Stimulated activated CD4-positive, alpha-beta T cell treated with anti-CD3 and anti-CD28 coated beads, Interleukin-15, amount 100 ng/mL, for 1 hour (primary cell): ENCODE measurements around the gene MTFP1.
A peak's percentile ranks its signal among the peaks of the same experiment; 100 is the strongest.
"Not testable (repeated sequence)": the region's sequence is repeated elsewhere in the genome, so short reads cannot be mapped to it uniquely, and the experiment has no call there.

ENCODE experiments used
- DNase-seq, 2 donors: peaks; one replicate each; pipeline ENCODE4 v3.0.0-alpha.2; 2020; ENCODE audit warnings: low read depth in 1 of 2, low spot score in 1 of 2

The MTFP1 gene

GRCh38 chr22:30425616-30426387 is at the start of gene MTFP1:
Gene MTFP1, plus strand, starts transcription at chr22:30425768. Its CDS starts 112 bp downstream, at chr22:30425880.
- DNase-seq, result peak; percentile 17 to 38

- DNase-seq, result no peak
Observed at GRCh38 chr22:30380011-30380410, 45.6 kb upstream of the MTFP1 start.

- DNase-seq, result no peak
Observed at GRCh38 chr22:30381264-30381663, 44.3 kb upstream of the MTFP1 start.

- DNase-seq, result no peak
Observed at GRCh38 chr22:30382340-30382739, 43.2 kb upstream of the MTFP1 start.

- no peak for DNase-seq
Observed at GRCh38 chr22:30383061-30383460, 42.5 kb upstream of the MTFP1 start.

GRCh38 chr22:30385942-30386341 is 39.6 kb upstream of the MTFP1 start:
- DNase-seq, result no peak

- no peak for DNase-seq
Observed at GRCh38 chr22:30386608-30386959, 39.0 kb upstream of the MTFP1 start.

- peak; percentile 73 to 75 for DNase-seq
Observed at GRCh38 chr22:30386960-30387827, 38.4 kb upstream of the MTFP1 start, which contains the start of gene RNF215. Gene RNF215, minus strand, starts transcription at chr22:30387411. Its CDS starts 98 bp downstream, at chr22:30387313.

GRCh38 chr22:30390974-30391691 is 34.4 kb upstream of the MTFP1 start:
- peak; percentile 57 to 71 for DNase-seq

GRCh38 chr22:30392661-30393321 is 32.8 kb upstream of the MTFP1 start:
- DNase-seq, result no peak

- no peak for DNase-seq
Observed at GRCh38 chr22:30393322-30393680, 32.3 kb upstream of the MTFP1 start.

GRCh38 chr22:30393885-30394284 is 31.7 kb upstream of the MTFP1 start:
- DNase-seq, result no peak

GRCh38 chr22:30396871-30397655 is 28.5 kb upstream of the MTFP1 start, which contains the start of gene SEC14L2:
Gene SEC14L2, plus strand, starts transcription at chr22:30397018. Its CDS starts 99 bp downstream, at chr22:30397117.
- peak; percentile 27 to 55 for DNase-seq

GRCh38 chr22:30397656-30398635 is 27.6 kb upstream of the MTFP1 start:
- DNase-seq, result no peak

- DNase-seq, result no peak
Observed at GRCh38 chr22:30398685-30399680, 26.6 kb upstream of the MTFP1 start.

- DNase-seq, result no peak
Observed at GRCh38 chr22:30399718-30400117, 25.9 kb upstream of the MTFP1 start.

- no peak for DNase-seq
Observed at GRCh38 chr22:30400159-30400558, 25.4 kb upstream of the MTFP1 start.

- DNase-seq, result not testable (repeated sequence)
Observed at GRCh38 chr22:30401024-30401423, 24.5 kb upstream of the MTFP1 start.
